ENCODE data around the gene GNG7.

DNA sequence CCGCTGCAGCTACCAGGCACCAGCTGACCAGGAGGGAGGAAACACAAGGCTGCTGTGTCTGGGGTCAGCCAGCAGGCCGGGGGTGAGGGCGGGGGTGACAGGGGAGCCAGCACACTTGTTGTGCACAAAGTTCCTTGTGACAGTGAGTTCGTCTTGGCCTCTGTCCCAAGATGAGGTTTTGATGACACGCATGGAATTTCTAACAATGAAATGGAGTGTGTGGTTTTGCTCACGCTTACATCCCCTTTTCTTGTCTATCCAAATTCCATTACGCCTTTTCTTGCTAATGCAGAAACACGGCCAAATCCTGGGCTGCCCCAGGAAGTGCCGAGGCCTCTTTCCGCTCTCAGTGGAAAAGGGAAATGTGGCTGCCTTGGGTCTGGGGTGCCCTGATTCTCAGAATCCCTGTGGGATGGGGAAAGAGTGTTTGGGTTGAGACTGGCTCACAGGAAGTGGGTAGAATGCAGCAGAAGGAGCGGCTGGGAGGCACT lies 152.7 kb downstream of the GNG7 start:
- TF ChIP-seq, protein P1, sequence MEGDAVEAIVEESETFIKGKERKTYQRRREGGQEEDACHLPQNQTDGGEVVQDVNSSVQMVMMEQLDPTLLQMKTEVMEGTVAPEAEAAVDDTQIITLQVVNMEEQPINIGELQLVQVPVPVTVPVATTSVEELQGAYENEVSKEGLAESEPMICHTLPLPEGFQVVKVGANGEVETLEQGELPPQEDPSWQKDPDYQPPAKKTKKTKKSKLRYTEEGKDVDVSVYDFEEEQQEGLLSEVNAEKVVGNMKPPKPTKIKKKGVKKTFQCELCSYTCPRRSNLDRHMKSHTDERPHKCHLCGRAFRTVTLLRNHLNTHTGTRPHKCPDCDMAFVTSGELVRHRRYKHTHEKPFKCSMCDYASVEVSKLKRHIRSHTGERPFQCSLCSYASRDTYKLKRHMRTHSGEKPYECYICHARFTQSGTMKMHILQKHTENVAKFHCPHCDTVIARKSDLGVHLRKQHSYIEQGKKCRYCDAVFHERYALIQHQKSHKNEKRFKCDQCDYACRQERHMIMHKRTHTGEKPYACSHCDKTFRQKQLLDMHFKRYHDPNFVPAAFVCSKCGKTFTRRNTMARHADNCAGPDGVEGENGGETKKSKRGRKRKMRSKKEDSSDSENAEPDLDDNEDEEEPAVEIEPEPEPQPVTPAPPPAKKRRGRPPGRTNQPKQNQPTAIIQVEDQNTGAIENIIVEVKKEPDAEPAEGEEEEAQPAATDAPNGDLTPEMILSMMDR (IDR thresholded peaks at IDR 0.05) = no peak
- TF ChIP-seq, protein P2, sequence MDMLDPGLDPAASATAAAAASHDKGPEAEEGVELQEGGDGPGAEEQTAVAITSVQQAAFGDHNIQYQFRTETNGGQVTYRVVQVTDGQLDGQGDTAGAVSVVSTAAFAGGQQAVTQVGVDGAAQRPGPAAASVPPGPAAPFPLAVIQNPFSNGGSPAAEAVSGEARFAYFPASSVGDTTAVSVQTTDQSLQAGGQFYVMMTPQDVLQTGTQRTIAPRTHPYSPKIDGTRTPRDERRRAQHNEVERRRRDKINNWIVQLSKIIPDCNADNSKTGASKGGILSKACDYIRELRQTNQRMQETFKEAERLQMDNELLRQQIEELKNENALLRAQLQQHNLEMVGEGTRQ (CRISPR knock-in tag; IDR thresholded peaks at IDR 0.05) = no peak
- TF ChIP-seq TEAD4 (CRISPR knock-in tag; IDR thresholded peaks at IDR 0.05) = no peak
- TF ChIP-seq, protein P3, sequence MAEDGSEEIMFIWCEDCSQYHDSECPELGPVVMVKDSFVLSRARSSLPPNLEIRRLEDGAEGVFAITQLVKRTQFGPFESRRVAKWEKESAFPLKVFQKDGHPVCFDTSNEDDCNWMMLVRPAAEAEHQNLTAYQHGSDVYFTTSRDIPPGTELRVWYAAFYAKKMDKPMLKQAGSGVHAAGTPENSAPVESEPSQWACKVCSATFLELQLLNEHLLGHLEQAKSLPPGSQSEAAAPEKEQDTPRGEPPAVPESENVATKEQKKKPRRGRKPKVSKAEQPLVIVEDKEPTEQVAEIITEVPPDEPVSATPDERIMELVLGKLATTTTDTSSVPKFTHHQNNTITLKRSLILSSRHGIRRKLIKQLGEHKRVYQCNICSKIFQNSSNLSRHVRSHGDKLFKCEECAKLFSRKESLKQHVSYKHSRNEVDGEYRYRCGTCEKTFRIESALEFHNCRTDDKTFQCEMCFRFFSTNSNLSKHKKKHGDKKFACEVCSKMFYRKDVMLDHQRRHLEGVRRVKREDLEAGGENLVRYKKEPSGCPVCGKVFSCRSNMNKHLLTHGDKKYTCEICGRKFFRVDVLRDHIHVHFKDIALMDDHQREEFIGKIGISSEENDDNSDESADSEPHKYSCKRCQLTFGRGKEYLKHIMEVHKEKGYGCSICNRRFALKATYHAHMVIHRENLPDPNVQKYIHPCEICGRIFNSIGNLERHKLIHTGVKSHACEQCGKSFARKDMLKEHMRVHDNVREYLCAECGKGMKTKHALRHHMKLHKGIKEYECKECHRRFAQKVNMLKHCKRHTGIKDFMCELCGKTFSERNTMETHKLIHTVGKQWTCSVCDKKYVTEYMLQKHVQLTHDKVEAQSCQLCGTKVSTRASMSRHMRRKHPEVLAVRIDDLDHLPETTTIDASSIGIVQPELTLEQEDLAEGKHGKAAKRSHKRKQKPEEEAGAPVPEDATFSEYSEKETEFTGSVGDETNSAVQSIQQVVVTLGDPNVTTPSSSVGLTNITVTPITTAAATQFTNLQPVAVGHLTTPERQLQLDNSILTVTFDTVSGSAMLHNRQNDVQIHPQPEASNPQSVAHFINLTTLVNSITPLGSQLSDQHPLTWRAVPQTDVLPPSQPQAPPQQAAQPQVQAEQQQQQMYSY (CRISPR knock-in tag; IDR thresholded peaks at IDR 0.05) = no peak
- no peak for TF ChIP-seq ZNF121 (CRISPR knock-in tag; IDR thresholded peaks at IDR 0.05)
- TF ChIP-seq SOX15 (CRISPR knock-in tag; IDR thresholded peaks at IDR 0.05) = no peak
- TF ChIP-seq FOXJ3 (CRISPR knock-in tag; IDR thresholded peaks at IDR 0.05; ENCODE audit: borderline replicate concordance) = no peak
- TF ChIP-seq NR2C2 (CRISPR knock-in tag; IDR thresholded peaks at IDR 0.05) = no peak
- TF ChIP-seq, protein P4, sequence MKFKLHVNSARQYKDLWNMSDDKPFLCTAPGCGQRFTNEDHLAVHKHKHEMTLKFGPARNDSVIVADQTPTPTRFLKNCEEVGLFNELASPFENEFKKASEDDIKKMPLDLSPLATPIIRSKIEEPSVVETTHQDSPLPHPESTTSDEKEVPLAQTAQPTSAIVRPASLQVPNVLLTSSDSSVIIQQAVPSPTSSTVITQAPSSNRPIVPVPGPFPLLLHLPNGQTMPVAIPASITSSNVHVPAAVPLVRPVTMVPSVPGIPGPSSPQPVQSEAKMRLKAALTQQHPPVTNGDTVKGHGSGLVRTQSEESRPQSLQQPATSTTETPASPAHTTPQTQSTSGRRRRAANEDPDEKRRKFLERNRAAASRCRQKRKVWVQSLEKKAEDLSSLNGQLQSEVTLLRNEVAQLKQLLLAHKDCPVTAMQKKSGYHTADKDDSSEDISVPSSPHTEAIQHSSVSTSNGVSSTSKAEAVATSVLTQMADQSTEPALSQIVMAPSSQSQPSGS (CRISPR knock-in tag; IDR thresholded peaks at IDR 0.05; ENCODE audit: borderline replicate concordance, low read depth) = no peak
- TF ChIP-seq TCF7 (CRISPR knock-in tag; IDR thresholded peaks at IDR 0.05; ENCODE audit: low read depth) = no peak
- no peak for TF ChIP-seq CREM (CRISPR knock-in tag; IDR thresholded peaks at IDR 0.05)

Measured in WTC11 (cell line).